PC-3 (cell line): ENCODE measurements around the gene PARP12. TPM values are rescaled to one million over a fixed set of nuclear protein-coding genes. Genes with fewer than 3 reads are reported as not detected.
A peak's percentile ranks its signal among the peaks of the same experiment; 100 is the strongest.

ENCODE experiments used
- ATAC-seq: fragments of 200-7000 bp; cut with Tn5 transposase; 2 replicates; pipeline ENCODE4 v1.9.1; 2020; ENCODE audit warnings: mild to moderate bottlenecking, moderate library complexity
- BruUV-seq: library from RNA; stranded (reverse); fragments of 400-500 nt; replicated peaks from 2 replicates; lab custom pipeline; 2021; lab: Mats Ljungman, UMichigan
- CTCF ChIA-PET: fragments of 300-600 bp; sonication (Branson Sonifier 250); formaldehyde crosslinking; loops from one replicate; lab custom pipeline; 2022; ENCODE audit warnings: antibody characterized with exemption; lab: Charles Lee
- POLR2A ChIA-PET: fragments of 300-600 bp; sonication (Branson Sonifier 250); formaldehyde crosslinking; loops from one replicate; lab custom pipeline; 2022; ENCODE audit warnings: antibody characterized with exemption; ENCODE audit not compliant: unreplicated experiment; lab: Charles Lee
- DNase-seq: peaks from one replicate; pipeline ENCODE4 v3.0.0-alpha.2; 2015
- H2AFZ ChIP-seq: fragments of 300-600 bp; sonication (generic); 2 replicates; pipeline ENCODE4 v1.6.0; 2016; ENCODE audit warnings: antibody characterized with exemption, low read length
- H3F3A ChIP-seq: fragments of 300-600 bp; sonication (generic); one replicate; pipeline ENCODE4 v1.6.0; 2017; ENCODE audit warnings: antibody characterized with exemption, low read length, control low read depth, mild to moderate bottlenecking; ENCODE audit not compliant: unreplicated experiment
- H3K27ac ChIP-seq: fragments of 300-600 bp; sonication (generic); 2 replicates; pipeline ENCODE4 v1.5.1; 2016; ENCODE audit warnings: mild to moderate bottlenecking, low read length
- H3K27me3 ChIP-seq: fragments of 300-600 bp; sonication (generic); 2 replicates; pipeline ENCODE4 v1.6.1; 2016; ENCODE audit warnings: low read length, mixed read lengths
- H3K36me3 ChIP-seq: fragments of 300-600 bp; sonication (generic); 2 replicates; pipeline ENCODE4 v1.6.1; 2016; ENCODE audit warnings: low read depth, mixed run types, low read length, mixed read lengths
- H3K4me1 ChIP-seq: fragments of 300-600 bp; sonication (generic); 2 replicates; pipeline ENCODE4 v1.5.1; 2016; ENCODE audit warnings: low read length; ENCODE audit not compliant: insufficient read depth
- H3K4me2 ChIP-seq: fragments of 300-600 bp; sonication (generic); 2 replicates; pipeline ENCODE4 v1.6.0; 2016; ENCODE audit warnings: low read length
- H3K4me3 ChIP-seq: fragments of 300-600 bp; sonication (generic); 2 replicates; pipeline ENCODE4 v1.5.1; 2016; ENCODE audit warnings: mild to moderate bottlenecking, low read length, mixed read lengths
- H3K79me2 ChIP-seq: fragments of 300-600 bp; sonication (generic); 2 replicates; pipeline ENCODE4 v1.6.1; 2017; ENCODE audit warnings: low read length, mixed read lengths
- H3K9ac ChIP-seq: fragments of 300-600 bp; sonication (generic); 2 replicates; pipeline ENCODE4 v1.6.0; 2016; ENCODE audit warnings: mild to moderate bottlenecking, low read length
- H3K9me2 ChIP-seq: fragments of 300-600 bp; sonication (generic); replicated peaks from 2 replicates; pipeline ENCODE4 v1.6.1; 2016; ENCODE audit warnings: mixed run types, low read length, mixed read lengths
- H3K9me3 ChIP-seq: fragments of 300-600 bp; sonication (generic); 2 replicates; pipeline ENCODE4 v1.6.1; 2016; ENCODE audit warnings: low read length, mixed read lengths
- H4K20me1 ChIP-seq: fragments of 300-600 bp; sonication (generic); 2 replicates; pipeline ENCODE4 v1.6.1; 2016; ENCODE audit warnings: low read length, mixed read lengths
- CTCF ChIP-seq: fragments of 300-600 bp; sonication (generic); conservative IDR thresholded peaks from 2 replicates; pipeline ENCODE4 v1.5.1; 2017; ENCODE audit warnings: antibody characterized with exemption, low read depth, mild to moderate bottlenecking, low read length
- EZH2 ChIP-seq: fragments of 300-600 bp; sonication (generic); IDR thresholded peaks from one replicate; pipeline ENCODE4 v1.6.1; 2017; ENCODE audit warnings: antibody characterized with exemption, mild to moderate bottlenecking, low read length; ENCODE audit not compliant: unreplicated experiment
- EZH2phosphoT487 ChIP-seq: fragments of 300-600 bp; sonication (generic); IDR thresholded peaks from 2 replicates; pipeline ENCODE4 v1.6.1; 2018; ENCODE audit warnings: mild to moderate bottlenecking, antibody characterized with exemption, low read length, borderline replicate concordance
- intact Hi-C: fragments of 100-400 bp; cut with micrococcal nuclease; formaldehyde crosslinking; loops from 2 replicates; pipeline ENCODE4 v1.9.0; 2023
- total RNA-seq: library from RNA; depleted of rRNA; stranded (reverse); fragments of >200 nt; gene quantifications from 2 replicates; pipeline ENCODE4 v1.2.3, GENCODE V29; 2014

Gene PARP12
- total RNA-seq, 1 experiment from 2014 or later: 28.1 TPM

- CTCF ChIA-PET: interaction anchor here (0.6 kb wide), 1 partner anchor 511 kb away, joined by 4 read pairs; no protein-coding TSS in a partner anchor
- no peak for DNase-seq
- intact Hi-C loops: loop anchor here (10.0 kb wide), 1 partner anchor 574 kb away; no protein-coding TSS in a partner anchor
Observed at GRCh38 chr7:140008755-140009610, 53.8 kb downstream of the PARP12 start.

GRCh38 chr7:140007051-140007690 lies 55.6 kb downstream of the PARP12 start:
- H3K9me3 ChIP-seq: no peaks in the 10 kb centered on the region
- no peak for ATAC-seq
- no peaks in the 10 kb centered on the region for H3K4me1 ChIP-seq
- ChIA-PET POLR2A (interaction anchor here (0.6 kb wide), 1 partner anchor 59 kb away, joined by 6 read pairs; no protein-coding TSS in a partner anchor), CTCF (interaction anchor here (1.7 kb wide), 1 partner anchor 405 kb away, joined by 5 read pairs; no protein-coding TSS in a partner anchor)
- H3F3A ChIP-seq: no peaks in the 10 kb centered on the region
- TF ChIP-seq EZH2phosphoT487: no peak
- TF ChIP-seq CTCF: no peak
- TF ChIP-seq EZH2: no peak
- no peaks in the 10 kb centered on the region for H3K9me2 ChIP-seq
- no peak for DNase-seq
- no peak overlapping the region for H3K9ac ChIP-seq
- no TSS peak for BruUV-seq
- H3K36me3 ChIP-seq: no peaks in the 10 kb centered on the region
- H3K27me3 ChIP-seq: no peaks in the 10 kb centered on the region
- no peaks in the 10 kb centered on the region for H3K79me2 ChIP-seq
- intact Hi-C loops: loop anchor here (10.0 kb wide), 1 partner anchor 572 kb away; no protein-coding TSS in a partner anchor
- H3K27ac ChIP-seq: no peak overlapping the region
- H2AFZ ChIP-seq: no peak overlapping the region
- H3K4me3 ChIP-seq: no peak overlapping the region
- H4K20me1 ChIP-seq: no peaks in the 10 kb centered on the region
- no peak overlapping the region for H3K4me2 ChIP-seq

More at GRCh38 chr7:140008755-140009610, 53.8 kb downstream of the PARP12 start:
- BruUV-seq: no TSS peak
- H3K27ac ChIP-seq: no peak overlapping the region
- H3K9me3 ChIP-seq: no peaks in the 10 kb centered on the region
- no peaks in the 10 kb centered on the region for H3K4me1 ChIP-seq
- H2AFZ ChIP-seq: no peak overlapping the region
- H3K4me3 ChIP-seq: no peak overlapping the region
- H3K79me2 ChIP-seq: no peaks in the 10 kb centered on the region
- no peaks in the 10 kb centered on the region for H4K20me1 ChIP-seq
- POLR2A ChIA-PET: no interaction called here
- no peak overlapping the region for H3K9ac ChIP-seq
- TF ChIP-seq EZH2phosphoT487 (no peak), CTCF (no peak), EZH2 (no peak)
- no peaks in the 10 kb centered on the region for H3K27me3 ChIP-seq
- H3F3A ChIP-seq: no peaks in the 10 kb centered on the region
- H3K9me2 ChIP-seq: no peaks in the 10 kb centered on the region
- no peak overlapping the region for H3K4me2 ChIP-seq
- no peaks in the 10 kb centered on the region for H3K36me3 ChIP-seq
- ATAC-seq: peak; percentile 31; the same call in 1 of the 2 replicates
